ENCODE results near the gene DUOX1.

Gene DUOX1

GRCh38 chr15:45116482-45117307 lies 13.1 kb upstream of the DUOX1 start:
- in situ Hi-C loops (cut with HindIII; ENCODE audit: low sequenced_read_pairs): no loop called here
- DNase-seq (ENCODE audit: low read depth, low spot score): no peak
- no peak for TF ChIP-seq CTCF (IDR thresholded peaks at IDR 0.05; ENCODE audit: low read depth, low read length)
- no peak overlapping the region for H3K4me3 ChIP-seq (ENCODE audit: low read depth, low read length)

GRCh38 chr15:45117308-45118130 lies 12.3 kb upstream of the DUOX1 start:
- in situ Hi-C loops (cut with HindIII; ENCODE audit: low sequenced_read_pairs): no loop called here
- no peak for TF ChIP-seq CTCF (IDR thresholded peaks at IDR 0.05; ENCODE audit: low read depth, low read length)
- no peak for DNase-seq (ENCODE audit: low read depth, low spot score)
- H3K4me3 ChIP-seq (ENCODE audit: low read depth, low read length): no peak overlapping the region

- H3K4me3 ChIP-seq (ENCODE audit: low read depth, low read length): no peak overlapping the region
- peak; percentile 89 for DNase-seq (ENCODE audit: low read depth, low spot score)
- peak; percentile 100 for TF ChIP-seq CTCF (IDR thresholded peaks at IDR 0.05; ENCODE audit: low read depth, low read length)
- in situ Hi-C loops (cut with HindIII; ENCODE audit: low sequenced_read_pairs): no loop called here
These were observed 11.6 kb upstream of the DUOX1 start for GRCh38 chr15:45118131-45118588.

- in situ Hi-C loops (cut with HindIII; ENCODE audit: low sequenced_read_pairs): no loop called here
- H3K4me3 ChIP-seq (ENCODE audit: low read depth, low read length): no peak overlapping the region
- TF ChIP-seq CTCF (IDR thresholded peaks at IDR 0.05; ENCODE audit: low read depth, low read length): no peak
- no peak for DNase-seq (ENCODE audit: low read depth, low spot score)
These were observed 10.8 kb upstream of the DUOX1 start for GRCh38 chr15:45118996-45119395.

GRCh38 chr15:45120081-45120972 lies 9.5 kb upstream of the DUOX1 start:
- in situ Hi-C loops (cut with HindIII; ENCODE audit: low sequenced_read_pairs): no loop called here
- H3K4me3 ChIP-seq (ENCODE audit: low read depth, low read length): no peak overlapping the region
- DNase-seq (ENCODE audit: low read depth, low spot score): no peak
- TF ChIP-seq CTCF (IDR thresholded peaks at IDR 0.05; ENCODE audit: low read depth, low read length): no peak

GRCh38 chr15:45121020-45121419 lies 8.8 kb upstream of the DUOX1 start:
- no peak overlapping the region for H3K4me3 ChIP-seq (ENCODE audit: low read depth, low read length)
- in situ Hi-C loops (cut with HindIII; ENCODE audit: low sequenced_read_pairs): no loop called here
- no peak for TF ChIP-seq CTCF (IDR thresholded peaks at IDR 0.05; ENCODE audit: low read depth, low read length)
- DNase-seq (ENCODE audit: low read depth, low spot score): no peak

All from astrocyte of the spinal cord (primary cell).